ENCODE measurements around the gene HSD11B2. TPM values are rescaled to one million over a fixed set of nuclear protein-coding genes. Genes with fewer than 3 reads are reported as not detected.

HSD11B2 gene
- total RNA-seq, 1 experiment from 2014 or later, result 9.7 TPM

DNA sequence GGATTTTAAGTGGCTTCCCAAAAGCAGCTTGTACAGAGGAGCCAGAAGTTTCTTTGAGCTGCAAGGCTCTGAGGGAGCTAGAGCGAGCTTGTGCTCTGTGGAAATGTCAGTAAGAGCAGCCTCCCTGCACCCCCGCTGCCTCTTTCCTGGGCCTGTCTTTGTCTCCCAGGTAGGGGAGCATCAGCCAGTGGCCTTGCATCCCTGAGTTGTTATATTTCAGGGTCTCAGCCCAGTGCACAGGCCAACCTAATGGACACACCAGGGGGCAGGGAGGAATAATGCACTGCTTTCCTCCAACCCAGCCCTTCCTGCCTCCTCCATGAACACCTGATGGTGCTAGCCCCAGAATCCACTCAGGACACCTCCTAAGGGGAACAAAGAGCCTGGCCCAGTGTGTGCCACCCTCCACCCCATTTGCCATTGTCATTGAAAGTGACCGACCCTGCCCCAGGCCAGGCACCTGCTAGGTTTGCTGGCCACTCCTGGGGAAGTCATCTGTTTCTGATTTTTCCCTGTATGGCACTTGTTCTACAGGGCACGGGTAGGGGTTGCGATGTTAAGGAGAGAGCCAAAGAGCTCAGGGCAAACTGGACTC lies 44.0 kb upstream of the HSD11B2 start:
- DNase-seq (ENCODE audit: low read depth, low spot score) (no peak), ATAC-seq (no peak)
- H4K20me1 ChIP-seq (ENCODE audit: insufficient read depth), result no peaks in the 10 kb centered on the region
- CTCF ChIA-PET, result no interaction called here
- POLR2A ChIA-PET, result interaction anchor here (0.6 kb wide), 2 partner anchors 108 to 109 kb away, joined by 3 to 8 read pairs; no protein-coding TSS in a partner anchor
- no peak overlapping the region for H3K4me2 ChIP-seq (ENCODE audit: low read length)
- intact Hi-C loops (cut with micrococcal nuclease), result no loop called here
- TF ChIP-seq CEBPB (IDR thresholded peaks at IDR 0.05; ENCODE audit: low read depth), result no peak
- TF ChIP-seq EGR1 (IDR thresholded peaks at IDR 0.05; ENCODE audit: low read depth), result no peak
- TF ChIP-seq YY1 (IDR thresholded peaks at IDR 0.05; ENCODE audit: extremely low read depth, insufficient replicate concordance, low read depth, low read length), result no peak
- TF ChIP-seq EZH2 (IDR thresholded peaks at IDR 0.05), result no peak
- TF ChIP-seq, protein P1, sequence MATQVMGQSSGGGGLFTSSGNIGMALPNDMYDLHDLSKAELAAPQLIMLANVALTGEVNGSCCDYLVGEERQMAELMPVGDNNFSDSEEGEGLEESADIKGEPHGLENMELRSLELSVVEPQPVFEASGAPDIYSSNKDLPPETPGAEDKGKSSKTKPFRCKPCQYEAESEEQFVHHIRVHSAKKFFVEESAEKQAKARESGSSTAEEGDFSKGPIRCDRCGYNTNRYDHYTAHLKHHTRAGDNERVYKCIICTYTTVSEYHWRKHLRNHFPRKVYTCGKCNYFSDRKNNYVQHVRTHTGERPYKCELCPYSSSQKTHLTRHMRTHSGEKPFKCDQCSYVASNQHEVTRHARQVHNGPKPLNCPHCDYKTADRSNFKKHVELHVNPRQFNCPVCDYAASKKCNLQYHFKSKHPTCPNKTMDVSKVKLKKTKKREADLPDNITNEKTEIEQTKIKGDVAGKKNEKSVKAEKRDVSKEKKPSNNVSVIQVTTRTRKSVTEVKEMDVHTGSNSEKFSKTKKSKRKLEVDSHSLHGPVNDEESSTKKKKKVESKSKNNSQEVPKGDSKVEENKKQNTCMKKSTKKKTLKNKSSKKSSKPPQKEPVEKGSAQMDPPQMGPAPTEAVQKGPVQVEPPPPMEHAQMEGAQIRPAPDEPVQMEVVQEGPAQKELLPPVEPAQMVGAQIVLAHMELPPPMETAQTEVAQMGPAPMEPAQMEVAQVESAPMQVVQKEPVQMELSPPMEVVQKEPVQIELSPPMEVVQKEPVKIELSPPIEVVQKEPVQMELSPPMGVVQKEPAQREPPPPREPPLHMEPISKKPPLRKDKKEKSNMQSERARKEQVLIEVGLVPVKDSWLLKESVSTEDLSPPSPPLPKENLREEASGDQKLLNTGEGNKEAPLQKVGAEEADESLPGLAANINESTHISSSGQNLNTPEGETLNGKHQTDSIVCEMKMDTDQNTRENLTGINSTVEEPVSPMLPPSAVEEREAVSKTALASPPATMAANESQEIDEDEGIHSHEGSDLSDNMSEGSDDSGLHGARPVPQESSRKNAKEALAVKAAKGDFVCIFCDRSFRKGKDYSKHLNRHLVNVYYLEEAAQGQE (IDR thresholded peaks at IDR 0.05; ENCODE audit: low read depth), result no peak
- TF ChIP-seq, protein P2, sequence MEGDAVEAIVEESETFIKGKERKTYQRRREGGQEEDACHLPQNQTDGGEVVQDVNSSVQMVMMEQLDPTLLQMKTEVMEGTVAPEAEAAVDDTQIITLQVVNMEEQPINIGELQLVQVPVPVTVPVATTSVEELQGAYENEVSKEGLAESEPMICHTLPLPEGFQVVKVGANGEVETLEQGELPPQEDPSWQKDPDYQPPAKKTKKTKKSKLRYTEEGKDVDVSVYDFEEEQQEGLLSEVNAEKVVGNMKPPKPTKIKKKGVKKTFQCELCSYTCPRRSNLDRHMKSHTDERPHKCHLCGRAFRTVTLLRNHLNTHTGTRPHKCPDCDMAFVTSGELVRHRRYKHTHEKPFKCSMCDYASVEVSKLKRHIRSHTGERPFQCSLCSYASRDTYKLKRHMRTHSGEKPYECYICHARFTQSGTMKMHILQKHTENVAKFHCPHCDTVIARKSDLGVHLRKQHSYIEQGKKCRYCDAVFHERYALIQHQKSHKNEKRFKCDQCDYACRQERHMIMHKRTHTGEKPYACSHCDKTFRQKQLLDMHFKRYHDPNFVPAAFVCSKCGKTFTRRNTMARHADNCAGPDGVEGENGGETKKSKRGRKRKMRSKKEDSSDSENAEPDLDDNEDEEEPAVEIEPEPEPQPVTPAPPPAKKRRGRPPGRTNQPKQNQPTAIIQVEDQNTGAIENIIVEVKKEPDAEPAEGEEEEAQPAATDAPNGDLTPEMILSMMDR (IDR thresholded peaks at IDR 0.05 in 2 of 3, conservative IDR thresholded peaks at IDR 0.05 in 1 of 3; ENCODE audit: borderline replicate concordance in 1 of 3, insufficient read depth in 1 of 3, low read depth in 2 of 3, low read length in 2 of 3), result no peak
- no peak for TF ChIP-seq SIN3A (IDR thresholded peaks at IDR 0.05; ENCODE audit: low read depth)
- TF ChIP-seq, protein P3, sequence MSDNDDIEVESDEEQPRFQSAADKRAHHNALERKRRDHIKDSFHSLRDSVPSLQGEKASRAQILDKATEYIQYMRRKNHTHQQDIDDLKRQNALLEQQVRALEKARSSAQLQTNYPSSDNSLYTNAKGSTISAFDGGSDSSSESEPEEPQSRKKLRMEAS (IDR thresholded peaks at IDR 0.05), result no peak
- TF ChIP-seq POLR2A (IDR thresholded peaks at IDR 0.05; ENCODE audit: borderline replicate concordance, extremely low read depth, insufficient read depth, insufficient read length), result no peak
- TF ChIP-seq, protein P4, sequence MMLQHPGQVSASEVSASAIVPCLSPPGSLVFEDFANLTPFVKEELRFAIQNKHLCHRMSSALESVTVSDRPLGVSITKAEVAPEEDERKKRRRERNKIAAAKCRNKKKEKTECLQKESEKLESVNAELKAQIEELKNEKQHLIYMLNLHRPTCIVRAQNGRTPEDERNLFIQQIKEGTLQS (IDR thresholded peaks at IDR 0.05), result no peak
- TF ChIP-seq JUND (IDR thresholded peaks at IDR 0.05), result no peak
- TF ChIP-seq EZH2phosphoT487 (IDR thresholded peaks at IDR 0.05; ENCODE audit: borderline replicate concordance), result no peak
- TF ChIP-seq TCF7L2 (IDR thresholded peaks at IDR 0.05; ENCODE audit: borderline replicate concordance, extremely low read depth, insufficient read depth, insufficient read length), result no peak
- TF ChIP-seq CBX3 (IDR thresholded peaks at IDR 0.05; ENCODE audit: low read depth), result no peak
- no peak for TF ChIP-seq ELF1 (IDR thresholded peaks at IDR 0.05; ENCODE audit: borderline replicate concordance, low read depth)
- no peak for TF ChIP-seq RAD21 (IDR thresholded peaks at IDR 0.05; ENCODE audit: low read depth)
- TF ChIP-seq SRF (IDR thresholded peaks at IDR 0.05; ENCODE audit: low read depth), result no peak
- no peak for TF ChIP-seq SP1 (IDR thresholded peaks at IDR 0.05; ENCODE audit: low read depth)
- no TSS peak for BruUV-seq (replicated peaks)
- H3K9me2 ChIP-seq (ENCODE audit: insufficient read depth), result no peaks in the 10 kb centered on the region
- no peaks in the 10 kb centered on the region for H3K79me2 ChIP-seq (ENCODE audit: insufficient read depth, low read length)
- RAD21 ChIA-PET (ENCODE audit: low non-redundant PET in 1 of 2, low total read pairs in 2 of 2, uncharacterized antibody in 2 of 2, unreplicated experiment in 2 of 2), result interaction anchor here in 1 of 2 experiments (0.7 kb wide), 1 partner anchor 127 kb away, joined by 3 read pairs; no protein-coding TSS in a partner anchor
- H2AFZ ChIP-seq (ENCODE audit: low read depth, low read length, poor library complexity, severe bottlenecking), result no peak overlapping the region
- no peaks in the 10 kb centered on the region for H3K9me3 ChIP-seq (ENCODE audit: control insufficient read depth in 1 of 2, insufficient read depth in 1 of 2, low read depth in 1 of 2, low read length in 2 of 2)
- H3K36me3 ChIP-seq (ENCODE audit: control insufficient read depth in 1 of 2, insufficient read depth in 2 of 2, low read length in 2 of 2), result no peaks in the 10 kb centered on the region
- H3K9ac ChIP-seq (ENCODE audit: low read length), result no peak overlapping the region
- H3K27me3 ChIP-seq (ENCODE audit: insufficient read depth, low read length), result no peaks in the 10 kb centered on the region
- no peak overlapping the region for H3K4me3 ChIP-seq (replicated peaks in 1 of 2; ENCODE audit: low read depth in 1 of 2, low read length in 2 of 2)
- H3K4me1 ChIP-seq (ENCODE audit: control insufficient read depth in 1 of 2, insufficient read depth in 2 of 2, low read length in 2 of 2), result no peaks in the 10 kb centered on the region
- no peak overlapping the region for H3K27ac ChIP-seq (ENCODE audit: low read depth, low read length)

Data from HCT116 (cell line).